IMR-90 (cell line): ENCODE measurements around the gene KAT2A. TPM values are rescaled to one million over a fixed set of nuclear protein-coding genes. Genes with fewer than 3 reads are reported as not detected.

Source experiments
- ATAC-seq: fragments of 200-7000 bp; cut with Tn5 transposase; 2 replicates; pipeline ENCODE4 v1.9.1; 2020; ENCODE audit warnings: low read depth, mild to moderate bottlenecking, moderate library complexity
- BruUV-seq: library from RNA; stranded (reverse); fragments of 400-500 nt; replicated peaks from 2 replicates; lab custom pipeline; 2021; lab: Mats Ljungman, UMichigan
- CTCF ChIA-PET: fragments of 300-600 bp; formaldehyde crosslinking; extraction: SDS; loops from one replicate; lab custom pipeline; 2021; ENCODE audit warnings: antibody characterized with exemption; lab: Yijun Ruan, JAX
- POLR2A ChIA-PET: fragments of 300-600 bp; sonication (Branson Sonifier 250); formaldehyde crosslinking; loops from one replicate; lab custom pipeline; 2022; ENCODE audit warnings: antibody characterized with exemption; ENCODE audit not compliant: unreplicated experiment; lab: Charles Lee
- DNase-seq: peaks from one replicate; pipeline ENCODE4 v3.0.0; 2013
- H2AFZ ChIP-seq: replicated peaks from 2 replicates; pipeline ENCODE3; 2013; ENCODE audit warnings: low read length, mild to moderate bottlenecking; ENCODE audit not compliant: poor library complexity
- H2AK5ac ChIP-seq: 2 replicates; pipeline ENCODE4 v1.6.1; 2013; ENCODE audit warnings: low read depth, low read length, inconsistent platforms
- H2AK9ac ChIP-seq: replicated peaks from 2 replicates; pipeline ENCODE3; 2013; ENCODE audit warnings: mild to moderate bottlenecking, low read depth, low read length, moderate library complexity; ENCODE audit not compliant: poor library complexity
- H2BK120ac ChIP-seq: 2 replicates; pipeline ENCODE4 v1.6.1; 2013; ENCODE audit warnings: low read depth, low read length, inconsistent platforms
- H2BK15ac ChIP-seq: 3 replicates; pipeline ENCODE4 v1.6.1; 2013; ENCODE audit warnings: low read depth, low read length, inconsistent platforms
- H2BK20ac ChIP-seq: 2 replicates; pipeline ENCODE4 v1.6.1; 2013; ENCODE audit warnings: low read depth, mild to moderate bottlenecking, inconsistent platforms, low read length, moderate library complexity
- H2BK5ac ChIP-seq: 2 replicates; pipeline ENCODE4 v1.6.1; 2013; ENCODE audit warnings: mild to moderate bottlenecking, low read depth, low read length, inconsistent platforms; ENCODE audit not compliant: poor library complexity, severe bottlenecking
- H3K14ac ChIP-seq: replicated peaks from 2 replicates; pipeline ENCODE4 v1.6.1; 2013; ENCODE audit warnings: low read depth, low read length, inconsistent platforms
- H3K18ac ChIP-seq: 2 replicates; pipeline ENCODE4 v1.6.1; 2013; ENCODE audit warnings: low read depth, low read length, control low read depth
- H3K23ac ChIP-seq: 2 replicates; pipeline ENCODE4 v1.6.1; 2013; ENCODE audit warnings: low read depth, low read length, inconsistent platforms
- H3K27ac ChIP-seq: 2 replicates; pipeline ENCODE4 v1.5.1; 2013; ENCODE audit warnings: mild to moderate bottlenecking, control low read depth, low read length; ENCODE audit not compliant: insufficient read depth
- H3K27me3 ChIP-seq: 2 replicates; pipeline ENCODE4 v1.6.1; 2013; ENCODE audit warnings: low read length; ENCODE audit not compliant: control insufficient read depth, insufficient read depth
- H3K36me3 ChIP-seq: 2 replicates; pipeline ENCODE4 v1.6.1; 2013; ENCODE audit warnings: low read length, mixed read lengths; ENCODE audit not compliant: control insufficient read depth, insufficient read depth
- H3K4ac ChIP-seq: 2 replicates; pipeline ENCODE4 v1.6.1; 2013; ENCODE audit warnings: low read depth, low read length, inconsistent platforms
- H3K4me1 ChIP-seq: 2 replicates; pipeline ENCODE4 v1.6.1; 2013; ENCODE audit warnings: low read length, mixed read lengths; ENCODE audit not compliant: control insufficient read depth, insufficient read depth
- H3K4me2 ChIP-seq: 2 replicates; pipeline ENCODE4 v1.6.1; 2013; ENCODE audit warnings: low read depth, mild to moderate bottlenecking, control low read depth, low read length, moderate library complexity
- H3K4me3 ChIP-seq: 2 replicates; pipeline ENCODE4 v1.5.1; 2013; ENCODE audit warnings: low read depth, mild to moderate bottlenecking, control low read depth, low read length, moderate library complexity; ENCODE audit not compliant: insufficient read depth
- H3K56ac ChIP-seq: 2 replicates; pipeline ENCODE4 v1.6.1; 2013; ENCODE audit warnings: low read length, inconsistent platforms; ENCODE audit not compliant: insufficient read depth; ENCODE audit errors: extremely low read depth
- H3K79me1 ChIP-seq, 2 experiments: 2 replicates each; pipeline ENCODE4 v1.6.1; 2013; ENCODE audit warnings: low read length in 2 of 2, inconsistent platforms in 1 of 2, low read depth in 1 of 2
- H3K9ac ChIP-seq: 2 replicates; pipeline ENCODE4 v1.6.1; 2013; ENCODE audit warnings: low read depth, low read length, control low read depth
- H3K9me1 ChIP-seq: 2 replicates; pipeline ENCODE4 v1.6.1; 2013; ENCODE audit warnings: low read length, inconsistent platforms; ENCODE audit not compliant: insufficient read depth
- H3K9me3 ChIP-seq: 2 replicates; pipeline ENCODE4 v1.6.1; 2013; ENCODE audit warnings: low read length; ENCODE audit not compliant: control insufficient read depth, insufficient read depth
- H4K20me1 ChIP-seq: 2 replicates; pipeline ENCODE4 v1.6.1; 2013; ENCODE audit warnings: low read length, inconsistent platforms; ENCODE audit not compliant: insufficient read depth
- H4K5ac ChIP-seq: 2 replicates; pipeline ENCODE4 v1.6.1; 2013; ENCODE audit warnings: mild to moderate bottlenecking, low read depth, low read length, control low read depth
- H4K8ac ChIP-seq, 2 experiments: 2 replicates each; pipeline ENCODE4 v1.6.1; 2013; ENCODE audit warnings: low read depth in 2 of 2, low read length in 2 of 2, control low read depth in 1 of 2, inconsistent platforms in 1 of 2
- H4K91ac ChIP-seq: 2 replicates; pipeline ENCODE4 v1.6.1; 2013; ENCODE audit warnings: low read depth, low read length, inconsistent platforms; ENCODE audit not compliant: insufficient read depth
- CEBPB ChIP-seq: IDR thresholded peaks from 2 replicates; pipeline ENCODE4 v1.6.1; 2012; ENCODE audit warnings: low read depth, low read length, improper control_type of control experiment
- FOS ChIP-seq: fragments of 150-350 bp; IDR thresholded peaks from 2 replicates; pipeline ENCODE4 v1.6.1; 2016; ENCODE audit warnings: low read depth, low read length
- MAFK ChIP-seq: IDR thresholded peaks from 2 replicates; pipeline ENCODE4 v1.6.1; 2012; ENCODE audit warnings: low read depth, low read length, improper control_type of control experiment
- MAZ ChIP-seq: IDR thresholded peaks from 2 replicates; pipeline ENCODE4 v1.6.1; 2012; ENCODE audit warnings: low read depth, mild to moderate bottlenecking, low read length, improper control_type of control experiment, moderate library complexity, borderline replicate concordance
- MXI1 ChIP-seq: IDR thresholded peaks from 2 replicates; pipeline ENCODE4 v1.6.1; 2012; ENCODE audit warnings: low read depth, mild to moderate bottlenecking, low read length, moderate library complexity, borderline replicate concordance
- RAD21 ChIP-seq: IDR thresholded peaks from 2 replicates; pipeline ENCODE4 v1.6.1; 2012; ENCODE audit warnings: low read length, improper control_type of control experiment
- RCOR1 ChIP-seq: IDR thresholded peaks from 2 replicates; pipeline ENCODE4 v1.6.1; 2012; ENCODE audit warnings: mild to moderate bottlenecking, low read length, improper control_type of control experiment; ENCODE audit not compliant: insufficient replicate concordance
- WGBS, 2 experiments: methylation state at CpG; one replicate each; pipeline versions ENCODE4 v1.1.5 to v1.1.7; 2013; ENCODE audit warnings: missing lambda C conversion rate in 2 of 2; ENCODE audit not compliant: insufficient read length in 1 of 2; ENCODE audit errors: extremely low coverage in 2 of 2; 5-methylcytosine and 5-hydroxymethylcytosine counted together
- dilution Hi-C: fragments of 300-500 bp; cut with HindIII; formaldehyde crosslinking; loops from one replicate; pipeline ENCODE4 v1.14.3; 2018; ENCODE audit warnings: low sequenced_read_pairs; ENCODE audit not compliant: unreplicated experiment
- in situ Hi-C: fragments of 300-500 bp; cut with MboI; formaldehyde crosslinking; loops from 3 replicates; pipeline ENCODE4 v1.14.3; 2019; ENCODE audit warnings: low sequenced_read_pairs, inconsistent platforms, mixed read lengths
- intact Hi-C: fragments of 100-400 bp; cut with micrococcal nuclease; formaldehyde crosslinking; loops from 2 replicates; pipeline ENCODE4 v1.10.0; 2022
- polyA plus RNA-seq, 3 experiments: library from polyadenylated mRNA; depleted of rRNA; stranded (reverse); fragments of >200 nt; gene quantifications; 2 replicates each; pipeline ENCODE4 v1.2.3, GENCODE V29; 2012; ENCODE audit warnings: low replicate concordance in 1 of 3
- total RNA-seq: library from RNA; depleted of rRNA; stranded (reverse); fragments of >200 nt; gene quantifications from 2 replicates; pipeline ENCODE4 v1.2.3, GENCODE V29; 2012
- TF ChIP-seq, protein P1 (sequence below): fragments of 150-350 bp; IDR thresholded peaks from 2 replicates; pipeline ENCODE4 v1.6.1; 2017; ENCODE audit warnings: mild to moderate bottlenecking, antibody characterized with exemption, low read length, low read depth

The KAT2A gene
- total and polyA plus RNA-seq, 2 of the 4 experiments (the other 2 are of a cell fraction), result 6.3 to 28.2 TPM

DNA sequence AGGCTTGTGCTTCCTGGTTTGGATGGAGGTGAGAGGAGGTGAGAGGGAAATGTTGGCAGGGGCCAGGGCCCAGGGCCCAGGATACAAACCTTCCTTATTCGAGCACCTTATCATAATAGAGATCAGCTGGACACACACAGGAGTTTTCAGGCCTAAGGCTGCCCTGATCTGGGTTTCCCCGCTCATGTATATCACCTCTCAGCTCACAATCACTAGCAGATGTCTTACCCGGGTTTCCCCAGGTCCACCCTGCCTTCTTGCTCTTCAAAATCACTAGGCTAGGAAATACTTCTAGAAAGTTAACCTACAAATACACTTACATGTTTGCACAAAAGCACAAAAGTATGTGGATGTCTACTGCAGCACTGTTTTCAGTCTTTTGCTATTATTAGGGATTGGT lies 5.7 kb upstream of the KAT2A start:
- Histone ChIP-seq H3K23ac (no peak overlapping the region), H2AK5ac (no peak overlapping the region), H3K14ac (no peak overlapping the region), H3K27me3 (no peaks in the 10 kb centered on the region), H3K27ac (no peak overlapping the region), H2AFZ (no peak overlapping the region), H3K4ac (no peak overlapping the region), H3K79me1 (peaks cover 30 to 38% of the 10 kb centered on the region in 2 experiments), H3K36me3 (peaks cover 57% of the 10 kb centered on the region), H3K9me3 (no peaks in the 10 kb centered on the region), H4K5ac (no peak overlapping the region), H2BK20ac (no peak overlapping the region), H4K91ac (no peak overlapping the region), H2BK120ac (no peak overlapping the region), H4K20me1 (peaks cover 22% of the 10 kb centered on the region), H4K8ac (no peak overlapping the region), H3K56ac (no peak overlapping the region), H3K18ac (no peak overlapping the region), H2AK9ac (no peak overlapping the region), H3K9ac (no peak overlapping the region), H3K4me1 (peaks cover 4% of the 10 kb centered on the region), H2BK15ac (no peak overlapping the region), H3K9me1 (peaks cover 19% of the 10 kb centered on the region), H3K4me2 (no peak overlapping the region), H2BK5ac (no peak overlapping the region), H3K4me3 (no peak overlapping the region)
- TF ChIP-seq RAD21 (no peak), MXI1 (no peak), MAFK (no peak), FOS (no peak), MAZ (no peak), RCOR1 (no peak), CEBPB (no peak)
- TF ChIP-seq, protein P1, sequence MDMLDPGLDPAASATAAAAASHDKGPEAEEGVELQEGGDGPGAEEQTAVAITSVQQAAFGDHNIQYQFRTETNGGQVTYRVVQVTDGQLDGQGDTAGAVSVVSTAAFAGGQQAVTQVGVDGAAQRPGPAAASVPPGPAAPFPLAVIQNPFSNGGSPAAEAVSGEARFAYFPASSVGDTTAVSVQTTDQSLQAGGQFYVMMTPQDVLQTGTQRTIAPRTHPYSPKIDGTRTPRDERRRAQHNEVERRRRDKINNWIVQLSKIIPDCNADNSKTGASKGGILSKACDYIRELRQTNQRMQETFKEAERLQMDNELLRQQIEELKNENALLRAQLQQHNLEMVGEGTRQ, result no peak
- ATAC-seq, result no peak
- dilution Hi-C loops, result no loop called here
- intact Hi-C loops, result no loop called here
- DNase-seq, result no peak
- in situ Hi-C loops, result no loop called here
- ChIA-PET CTCF (no interaction called here), POLR2A (no interaction called here)
- WGBS, 2 experiments, result 100% methylated on average over 1 of the region's 3 CpGs; no CpG with 5 or more reads in 1 of the 2 experiments
- no TSS peak for BruUV-seq
